Type B pancreatic cell (in vitro differentiated cells): ENCODE data around the gene TSR3. TPM values are rescaled to one million over a fixed set of nuclear protein-coding genes. Genes with fewer than 3 reads are reported as not detected.

ENCODE experiments used
- DNase-seq: peaks from one replicate; pipeline ENCODE4 v3.0.0; 2021; ENCODE audit warnings: mixed read lengths; ENCODE audit not compliant: unreplicated experiment; ENCODE audit errors: extremely low spot score
- H3K27ac Mint-ChIP-seq: 2 replicates; pipeline ENCODE4 v1.8.0; 2021; ENCODE audit warnings: mild to moderate bottlenecking, mixed read lengths
- H3K27me3 Mint-ChIP-seq: 2 replicates; pipeline ENCODE4 v1.8.0; 2021; ENCODE audit warnings: mixed read lengths
- H3K36me3 Mint-ChIP-seq: 2 replicates; pipeline ENCODE4 v1.8.0; 2021; ENCODE audit warnings: mixed read lengths
- H3K4me1 Mint-ChIP-seq: one replicate; pipeline ENCODE4 v1.8.0; 2021; ENCODE audit warnings: mixed read lengths; ENCODE audit not compliant: unreplicated experiment
- H3K4me3 Mint-ChIP-seq: 2 replicates; pipeline ENCODE4 v1.8.0; 2021; ENCODE audit warnings: mild to moderate bottlenecking, mixed read lengths
- H3K9me3 Mint-ChIP-seq: 2 replicates; pipeline ENCODE4 v1.8.0; 2021; ENCODE audit warnings: mixed read lengths
- CTCF ChIP-seq: fragments of 200-600 bp; sonication (generic); conservative IDR thresholded peaks from 2 replicates; pipeline ENCODE4 v1.5.0; 2021; ENCODE audit warnings: antibody characterized with exemption, mild to moderate bottlenecking
- total RNA-seq: library from RNA; stranded (reverse); gene quantifications from 2 replicates; pipeline ENCODE4 v1.2.1, GENCODE V29; 2021; ENCODE audit warnings: low replicate concordance

TSR3 gene
- total RNA-seq, 1 donor from 2014 or later = 53.1 TPM

- H3K9me3 Mint-ChIP-seq = no peaks in the 10 kb centered on the region
- DNase-seq = no peak
- no peak for TF ChIP-seq CTCF
- H3K27ac Mint-ChIP-seq = no peak overlapping the region
- H3K36me3 Mint-ChIP-seq = no peaks in the 10 kb centered on the region
- no peaks in the 10 kb centered on the region for H3K4me1 Mint-ChIP-seq
- H3K4me3 Mint-ChIP-seq = no peak overlapping the region
- H3K27me3 Mint-ChIP-seq = no peaks in the 10 kb centered on the region
These were observed 38.1 kb upstream of the TSR3 start for GRCh38 chr16:1389762-1390161.

GRCh38 chr16:1387331-1387730, 35.7 kb upstream of the TSR3 start:
- H3K27ac Mint-ChIP-seq = no peak overlapping the region
- H3K9me3 Mint-ChIP-seq = no peaks in the 10 kb centered on the region
- no peaks in the 10 kb centered on the region for H3K36me3 Mint-ChIP-seq
- H3K4me3 Mint-ChIP-seq = no peak overlapping the region
- no peak for TF ChIP-seq CTCF
- no peak for DNase-seq
- no peaks in the 10 kb centered on the region for H3K4me1 Mint-ChIP-seq
- no peaks in the 10 kb centered on the region for H3K27me3 Mint-ChIP-seq

- Mint-ChIP-seq H3K9me3 (no peaks in the 10 kb centered on the region), H3K4me1 (peaks cover under 1% of the 10 kb centered on the region), H3K36me3 (no peaks in the 10 kb centered on the region), H3K27ac (no peak overlapping the region), H3K4me3 (no peak overlapping the region), H3K27me3 (no peaks in the 10 kb centered on the region)
- TF ChIP-seq CTCF = no peak
- no peak for DNase-seq
These were observed 33.6 kb upstream of the TSR3 start for GRCh38 chr16:1385232-1385631.

GRCh38 chr16:1383556-1383955, 31.9 kb upstream of the TSR3 start:
- TF ChIP-seq CTCF = no peak
- no peak overlapping the region for H3K4me3 Mint-ChIP-seq
- H3K36me3 Mint-ChIP-seq = no peaks in the 10 kb centered on the region
- DNase-seq = no peak
- no peak overlapping the region for H3K27ac Mint-ChIP-seq
- H3K9me3 Mint-ChIP-seq = no peaks in the 10 kb centered on the region
- H3K27me3 Mint-ChIP-seq = peaks cover 4% of the 10 kb centered on the region
- H3K4me1 Mint-ChIP-seq = peaks cover 9% of the 10 kb centered on the region

- no peaks in the 10 kb centered on the region for H3K9me3 Mint-ChIP-seq
- no peak overlapping the region for H3K4me3 Mint-ChIP-seq
- DNase-seq = no peak
- no peak for TF ChIP-seq CTCF
- no peak overlapping the region for H3K27ac Mint-ChIP-seq
- H3K4me1 Mint-ChIP-seq = peaks cover 9% of the 10 kb centered on the region
- H3K36me3 Mint-ChIP-seq = no peaks in the 10 kb centered on the region
- peaks cover 4% of the 10 kb centered on the region for H3K27me3 Mint-ChIP-seq
These were observed 30.1 kb upstream of the TSR3 start for GRCh38 chr16:1381612-1382406.
